Measurements from ENCODE around the gene ARF5.

The ARF5 gene

GRCh38 chr7:127632276-127632910, 44.2 kb downstream of the ARF5 start:
- DNase-seq (ENCODE audit: low read depth): no peak

GRCh38 chr7:127635659-127636285, 47.6 kb downstream of the ARF5 start:
- no peak overlapping the region for H3K4me3 ChIP-seq (ENCODE audit: low read length)
- no peak for TF ChIP-seq CTCF (conservative IDR thresholded peaks at IDR 0.05; ENCODE audit: low read depth, low read length)
- no peak for DNase-seq (ENCODE audit: low read depth)

More at GRCh38 chr7:127632276-127632910, 44.2 kb downstream of the ARF5 start:
- no peak for TF ChIP-seq CTCF (conservative IDR thresholded peaks at IDR 0.05; ENCODE audit: low read depth, low read length)
- H3K4me3 ChIP-seq (ENCODE audit: low read length): no peak overlapping the region

- no peak for TF ChIP-seq CTCF (conservative IDR thresholded peaks at IDR 0.05; ENCODE audit: low read depth, low read length)
- no peak for DNase-seq (ENCODE audit: low read depth)
- H3K4me3 ChIP-seq (ENCODE audit: low read length): no peak overlapping the region
Observed at GRCh38 chr7:127638197-127638596, 50.0 kb downstream of the ARF5 start.

All from retinal pigment epithelial cell (primary cell).